GM23248 (cell line): ENCODE measurements around the gene MINDY1.

Source experiments
- EZH2 ChIP-seq: fragments of 200-600 bp; sonication (generic); IDR thresholded peaks from 2 replicates; pipeline ENCODE4 v1.6.1; 2018; ENCODE audit warnings: antibody characterized with exemption, mild to moderate bottlenecking; ENCODE audit not compliant: insufficient read depth, poor library complexity, severe bottlenecking
- EZH2phosphoT487 ChIP-seq: fragments of 200-600 bp; sonication (generic); IDR thresholded peaks from 2 replicates; pipeline ENCODE4 v1.6.1; 2018; ENCODE audit warnings: antibody characterized with exemption, moderate library complexity, mild to moderate bottlenecking, low read depth; ENCODE audit not compliant: insufficient read depth

DNA sequence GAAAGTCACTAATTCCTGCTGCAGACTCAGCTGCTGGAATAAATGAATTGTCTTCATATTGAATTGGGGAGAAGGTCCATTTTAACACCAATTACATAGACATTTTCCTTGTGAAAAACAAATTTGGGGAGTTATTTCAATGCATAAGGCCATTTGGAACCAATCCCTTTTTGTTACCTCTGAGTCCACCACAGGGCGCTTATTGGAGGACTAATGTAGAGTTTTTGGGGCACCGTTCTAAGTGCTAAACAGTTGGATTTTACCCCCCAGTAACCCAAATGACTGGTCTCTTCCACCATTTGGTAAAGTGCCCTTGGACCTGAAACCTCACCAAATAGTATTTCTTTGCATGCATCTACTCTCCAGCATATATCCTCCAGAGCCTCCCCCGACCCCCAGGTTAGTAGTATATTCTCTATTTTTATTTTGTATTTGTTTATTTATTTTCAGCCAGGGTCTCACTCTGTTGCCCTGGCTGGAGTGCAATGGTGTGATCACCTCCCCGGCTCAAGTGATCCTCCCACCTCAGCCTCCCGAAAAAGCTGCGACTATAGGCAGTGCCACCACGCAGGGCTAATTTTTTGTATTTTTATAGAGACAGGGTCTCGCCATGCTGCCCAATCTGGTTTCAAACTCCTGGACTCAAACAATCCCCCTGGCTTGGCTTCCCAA is 3.1 kb upstream of the MINDY1 start:
- TF ChIP-seq EZH2, result no peak
- TF ChIP-seq EZH2phosphoT487, result no peak
